Skin epidermis (tissue), 12 donors: ENCODE data around the gene TIMM9.
"Not testable (repeated sequence)": the region's sequence is repeated elsewhere in the genome, so short reads cannot be mapped to it uniquely, and the experiment has no call there.

Experiments used
- H3K27ac ChIP-seq, 21 experiments: fragments of 200-600 bp; sonication (generic) in 11 of 21; one replicate each; pipeline ENCODE4 v1.5.0; 2020; ENCODE audit warnings: mild to moderate bottlenecking in 3 of 21, inconsistent platforms in 2 of 21, moderate library complexity in 2 of 21
- H3K4me3 ChIP-seq, 7 experiments: fragments of 200-600 bp; sonication (generic) in 2 of 7; one replicate each; pipeline ENCODE4 v1.5.0; 2020; ENCODE audit warnings: inconsistent platforms in 2 of 7, mild to moderate bottlenecking in 2 of 7, moderate library complexity in 1 of 7

Gene TIMM9

DNA sequence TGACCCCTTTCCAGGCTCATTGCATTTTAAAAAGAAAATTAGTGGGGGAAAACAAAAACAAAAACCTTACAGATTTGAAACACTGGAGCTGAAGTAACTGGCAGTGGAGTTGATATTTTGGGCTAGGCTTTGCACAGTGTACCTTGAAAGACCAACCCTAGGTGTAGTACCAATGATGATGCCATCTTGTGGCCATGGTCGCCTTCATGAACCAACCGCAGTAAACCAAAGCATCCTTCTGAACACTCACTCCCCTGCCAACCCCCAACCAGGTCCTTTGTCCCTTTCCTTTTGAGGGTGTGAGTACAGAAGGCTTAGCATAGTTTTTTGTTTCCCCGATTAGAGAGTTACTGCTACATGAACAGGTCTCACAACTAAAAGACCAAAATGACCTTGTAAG, 25.7 kb downstream of the TIMM9 start:
- H3K27ac ChIP-seq: no peak overlapping the region
- no peak overlapping the region for H3K4me3 ChIP-seq

DNA sequence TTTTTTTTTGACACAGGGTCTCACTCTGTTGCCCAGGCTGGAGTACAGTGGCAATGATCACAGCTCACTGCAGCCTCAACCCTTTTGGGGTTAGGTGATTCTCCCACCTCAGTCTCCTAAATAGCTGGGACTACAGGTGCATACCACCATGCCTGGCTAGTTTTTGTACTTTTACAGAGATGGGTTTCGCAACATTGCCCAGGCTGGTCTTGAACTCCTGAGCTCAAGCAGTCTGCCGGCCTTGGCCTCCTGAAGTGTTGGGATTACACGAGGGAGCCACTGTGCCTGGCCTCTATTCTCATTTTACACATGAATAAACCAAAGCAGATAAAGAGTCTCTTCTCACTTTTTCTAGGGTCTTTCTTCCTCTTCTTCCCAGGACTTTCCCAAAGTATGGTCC, 28.4 kb downstream of the TIMM9 start:
- no peak overlapping the region for H3K4me3 ChIP-seq
- no peak overlapping the region for H3K27ac ChIP-seq

DNA sequence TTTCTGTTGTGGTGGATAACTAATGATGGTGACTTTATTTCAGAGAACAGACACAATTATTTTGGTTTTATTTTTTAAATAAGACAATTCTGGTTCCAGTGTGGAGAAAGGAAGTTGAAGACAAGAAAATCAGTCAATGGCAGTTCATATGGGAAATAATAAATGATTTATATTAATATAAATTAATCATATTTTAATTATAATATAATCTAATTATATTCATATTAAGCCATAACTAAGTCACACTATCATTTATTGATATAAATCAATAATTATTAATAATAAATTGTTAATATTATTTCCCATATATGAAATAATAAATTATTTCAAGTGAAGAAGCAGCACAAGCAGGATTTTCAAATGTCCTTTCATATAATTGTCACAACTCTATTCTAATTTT, 28.8 kb downstream of the TIMM9 start:
- Histone ChIP-seq H3K4me3 (no peak overlapping the region), H3K27ac (no peak overlapping the region)

DNA sequence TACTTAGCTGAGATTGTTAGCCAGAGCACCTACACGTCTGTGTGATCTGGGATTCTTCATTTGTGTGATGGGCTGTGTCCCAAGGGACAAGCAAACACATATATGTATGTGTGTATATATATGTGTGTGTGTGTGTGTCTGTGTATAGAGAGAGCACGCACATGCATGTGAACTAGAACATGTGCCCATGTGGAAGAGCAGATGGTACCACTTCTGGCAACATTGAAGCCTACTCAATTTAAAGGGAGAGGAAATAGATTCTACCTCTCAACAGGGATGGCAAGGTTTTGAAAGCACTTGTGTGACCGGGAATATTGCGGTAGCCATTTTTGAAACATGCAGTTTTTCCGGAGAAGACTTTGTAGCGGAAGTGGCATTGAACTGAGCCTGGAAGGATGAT, 30.2 kb downstream of the TIMM9 start:
- H3K4me3 ChIP-seq: no peak overlapping the region
- H3K27ac ChIP-seq: no peak overlapping the region

DNA sequence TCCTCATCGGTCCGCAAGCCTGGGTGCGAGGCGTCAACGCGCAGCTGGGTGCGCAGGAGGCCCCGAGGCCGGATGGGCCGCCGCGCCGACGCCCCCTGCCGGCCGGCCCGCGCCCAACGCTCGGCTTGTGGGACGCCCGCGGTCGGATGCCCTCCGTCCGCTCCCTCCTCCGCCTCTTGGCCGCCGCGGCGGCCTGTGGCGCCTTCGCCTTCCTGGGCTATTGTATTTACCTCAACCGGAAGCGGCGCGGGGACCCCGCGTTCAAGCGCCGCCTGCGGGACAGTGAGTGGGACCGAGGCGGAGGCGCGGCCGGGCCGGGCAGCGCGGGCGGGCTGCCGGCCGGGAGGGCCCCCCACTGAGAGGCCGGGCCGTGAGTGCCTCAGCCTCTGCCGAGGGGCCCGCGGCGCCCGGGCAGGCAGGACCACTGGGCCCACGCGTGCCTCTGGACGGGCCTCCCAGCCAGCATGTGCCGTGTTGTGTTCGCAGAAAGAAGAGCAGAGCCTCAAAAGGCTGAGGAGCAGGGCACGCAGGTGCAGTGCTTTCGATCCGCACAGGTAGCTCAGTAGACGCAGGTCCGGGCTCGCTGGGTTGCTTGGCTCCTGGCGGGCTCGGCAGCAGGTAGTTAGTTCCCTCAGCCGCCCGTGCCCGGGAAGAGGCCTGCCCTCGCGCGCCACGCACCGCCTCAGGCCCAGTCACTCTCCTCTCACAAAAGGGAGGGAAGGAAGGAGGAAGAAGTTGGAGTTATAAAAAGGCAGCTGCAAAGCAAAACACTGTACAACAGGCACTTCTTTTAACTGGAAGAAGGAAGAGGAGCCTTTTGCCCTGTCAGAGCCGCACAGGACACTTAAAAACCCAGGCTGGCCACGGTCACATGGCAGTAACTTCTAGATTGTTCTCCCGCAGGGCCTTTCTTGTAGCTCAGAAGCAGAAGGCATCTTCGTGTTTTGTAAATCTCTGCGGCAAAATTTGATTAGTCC, 31.2 kb downstream of the TIMM9 start, which contains the start of gene TOMM20L:
TOMM20L (plus strand) TSS at position 119 of the 977 bp plus-strand sequence; CDS start at position 147, 28 bp downstream.
- Histone ChIP-seq H3K4me3 (peak within 1 kb of the TSS; percentile 52 to 71 (median 66)), H3K27ac (peak within 1 kb of the TSS; percentile 19 to 90 (median 84))

DNA sequence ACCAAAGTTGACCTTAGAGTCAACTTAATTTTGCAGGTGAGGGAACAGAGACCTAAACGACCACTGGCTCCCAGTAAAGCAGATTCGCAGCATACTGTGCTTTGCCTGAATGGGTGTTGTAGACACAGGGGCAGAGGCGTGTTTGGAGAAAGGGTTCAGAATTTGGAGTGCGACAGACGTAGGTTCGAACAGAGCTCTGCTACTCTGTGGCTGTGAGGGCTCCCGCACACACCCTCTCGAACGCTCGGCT, 31.8 kb downstream of the TIMM9 start:
- H3K27ac ChIP-seq: peak overlapping the region in 17 of 21 experiments; percentile 37 to 90 (median 85)
- peak overlapping the region; percentile 52 to 71 (median 66) for H3K4me3 ChIP-seq

DNA sequence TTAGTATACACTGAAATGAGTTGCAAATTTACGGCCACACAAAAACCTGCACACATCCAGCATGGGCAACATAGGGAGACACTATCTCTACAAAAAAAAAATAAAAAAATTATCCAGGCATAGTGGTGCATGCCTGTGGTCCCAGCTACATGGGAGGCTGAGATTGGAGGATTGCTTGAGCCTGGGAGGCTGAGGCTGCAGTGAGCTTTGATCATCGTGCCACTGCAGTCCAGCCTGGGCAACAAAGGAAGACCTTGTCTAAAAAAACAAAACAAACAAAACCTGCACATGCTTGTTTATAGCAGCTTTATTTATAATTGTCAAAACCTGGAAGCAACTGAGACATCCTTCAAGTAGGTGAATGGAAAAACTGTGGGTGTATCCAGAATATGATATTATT, 36.5 kb downstream of the TIMM9 start:
- Histone ChIP-seq H3K27ac (no peak overlapping the region), H3K4me3 (no peak overlapping the region)

DNA sequence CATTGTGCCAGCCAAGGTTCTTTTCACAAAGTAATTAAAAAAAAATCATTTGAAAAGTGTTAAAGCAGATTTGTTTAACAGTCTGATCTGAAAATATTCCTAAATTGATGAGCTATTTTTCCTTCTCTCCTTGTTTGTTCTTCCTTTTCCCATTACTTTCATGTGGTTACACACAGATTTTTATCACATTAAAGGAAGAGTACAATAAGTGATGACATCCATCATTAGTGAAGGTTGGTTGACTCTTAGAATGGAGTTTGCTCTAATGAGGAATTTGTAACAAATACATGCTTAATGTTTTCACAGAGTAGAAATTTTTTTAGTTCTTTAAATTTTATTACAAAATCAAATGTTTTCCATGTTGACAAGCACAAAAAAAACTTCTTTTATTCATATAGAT, 50.5 kb downstream of the TIMM9 start:
- Histone ChIP-seq H3K4me3 (no peak overlapping the region), H3K27ac (no peak overlapping the region)

DNA sequence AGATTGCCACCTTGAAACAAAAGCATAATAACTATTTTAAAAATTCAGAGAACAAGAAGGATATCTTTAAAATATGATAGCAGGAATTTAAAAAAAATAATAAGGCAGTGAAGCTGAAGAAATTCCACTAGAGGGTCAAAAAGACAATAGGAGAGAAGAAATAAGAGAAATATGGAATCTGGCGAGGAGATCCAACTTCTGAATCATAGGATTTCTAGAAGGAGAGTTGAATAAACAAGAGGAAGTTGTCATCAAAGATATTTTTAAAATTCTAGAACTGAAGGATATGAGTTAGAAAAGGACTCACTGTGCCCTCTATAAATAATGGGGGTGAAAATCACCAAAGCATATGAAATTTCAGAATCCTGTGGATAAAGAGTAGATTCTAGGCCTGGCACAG, 58.4 kb downstream of the TIMM9 start:
- no peak overlapping the region for H3K27ac ChIP-seq
- no peak overlapping the region for H3K4me3 ChIP-seq

DNA sequence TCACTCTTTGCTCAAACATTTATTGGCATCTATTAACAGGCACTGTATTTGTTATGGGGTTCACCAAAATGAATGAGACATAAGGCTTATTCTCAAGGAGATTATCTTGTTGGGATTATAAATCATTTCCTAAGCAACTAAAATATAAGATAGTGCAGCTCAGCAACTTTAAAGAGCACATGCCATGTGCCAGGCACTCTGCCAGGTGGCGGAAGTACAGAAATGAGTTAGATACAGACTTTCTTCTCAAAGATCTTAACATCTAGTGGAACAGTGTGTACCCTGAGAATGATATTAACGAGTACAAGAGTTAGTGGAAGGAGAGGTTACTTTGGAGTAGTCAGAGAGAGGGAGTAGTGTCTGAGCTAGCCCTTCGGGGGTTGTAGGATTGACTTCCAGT, 60.0 kb downstream of the TIMM9 start:
- no peak overlapping the region for H3K27ac ChIP-seq
- H3K4me3 ChIP-seq: no peak overlapping the region

DNA sequence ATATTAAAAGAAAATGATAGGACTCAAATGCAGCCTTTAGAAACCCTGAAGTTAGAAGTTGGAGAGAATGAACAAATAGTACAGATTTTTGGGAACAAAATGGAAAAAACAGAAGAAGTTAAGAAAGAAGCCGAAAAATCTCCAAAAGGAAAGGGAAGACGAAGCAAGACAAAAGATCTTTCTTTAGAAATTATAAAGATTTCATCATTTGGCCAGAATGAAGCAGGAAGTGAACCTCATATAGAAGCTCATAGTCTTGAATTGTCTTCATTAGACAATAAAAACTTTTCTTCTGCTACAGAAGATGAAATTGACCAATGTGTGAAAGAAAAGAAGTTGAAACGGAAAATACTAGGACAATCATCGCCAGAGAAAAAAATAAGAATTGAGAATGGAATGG, 63.0 kb downstream of the TIMM9 start:
- no peak overlapping the region for H3K27ac ChIP-seq

DNA sequence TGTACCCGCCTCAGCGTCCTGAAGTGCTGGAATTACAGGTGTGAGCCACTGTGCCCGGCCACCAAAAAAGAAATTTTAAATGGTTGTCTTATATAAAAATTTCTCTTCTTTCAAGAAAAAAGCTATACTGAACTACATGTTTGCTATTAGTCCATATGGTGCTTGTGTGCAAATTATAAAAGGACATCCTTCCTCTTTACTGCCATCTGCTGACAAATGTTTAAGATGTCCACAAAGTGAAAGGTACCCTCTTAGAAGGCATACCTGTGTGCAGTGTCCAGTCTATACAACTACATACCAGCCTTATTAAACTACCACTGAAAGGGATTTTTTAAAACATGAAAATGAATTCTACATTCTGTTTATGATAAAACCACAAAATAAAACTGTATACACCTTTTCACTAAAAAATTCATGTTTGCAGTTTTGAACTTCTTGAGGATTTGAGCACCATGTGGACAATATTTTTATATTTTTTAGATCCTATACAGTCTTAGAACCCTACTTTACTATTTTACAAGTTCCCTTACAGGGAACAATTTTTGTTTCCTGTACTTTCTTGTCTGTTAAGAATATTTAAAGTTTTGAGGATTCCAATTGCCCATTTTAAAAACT, 64.4 kb downstream of the TIMM9 start:
- no peak overlapping the region for H3K27ac ChIP-seq
- H3K4me3 ChIP-seq: no peak overlapping the region

More for the DNA sequence above, 63.0 kb downstream of the TIMM9 start:
- H3K4me3 ChIP-seq: no peak overlapping the region

DNA sequence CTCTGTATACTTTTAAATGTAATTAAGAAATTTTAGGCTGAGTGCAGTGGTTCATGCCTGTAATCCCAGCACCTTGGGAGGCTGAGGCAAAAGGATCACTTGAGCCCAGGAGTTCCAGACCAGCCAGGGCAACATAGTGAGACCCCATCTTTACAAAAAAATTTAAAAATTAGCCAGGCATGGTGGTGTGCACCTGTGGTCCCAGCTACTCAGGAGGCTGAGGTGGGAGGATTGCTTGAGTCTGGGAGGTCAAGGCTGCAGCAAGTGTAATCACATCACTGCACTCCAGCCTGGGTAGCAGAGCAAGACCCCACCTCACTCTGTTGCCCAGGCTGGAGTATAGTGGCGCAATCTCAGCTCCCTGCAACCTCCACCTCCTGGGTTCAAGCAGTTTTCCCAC, 65.1 kb downstream of the TIMM9 start:
- not testable (repeated sequence) for H3K4me3 ChIP-seq, H3K27ac ChIP-seq
